GM18519 (cell line): ENCODE results near the gene PFDN4.

Experiments
- ATAC-seq: cut with Tn5 transposase; IDR thresholded peaks from one replicate; pipeline ENCODE4 v1.9.1; 2021; ENCODE audit warnings: mild to moderate bottlenecking, moderate library complexity; ENCODE audit not compliant: unreplicated experiment, low FRiP score

Gene PFDN4, protein sequence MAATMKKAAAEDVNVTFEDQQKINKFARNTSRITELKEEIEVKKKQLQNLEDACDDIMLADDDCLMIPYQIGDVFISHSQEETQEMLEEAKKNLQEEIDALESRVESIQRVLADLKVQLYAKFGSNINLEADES

DNA sequence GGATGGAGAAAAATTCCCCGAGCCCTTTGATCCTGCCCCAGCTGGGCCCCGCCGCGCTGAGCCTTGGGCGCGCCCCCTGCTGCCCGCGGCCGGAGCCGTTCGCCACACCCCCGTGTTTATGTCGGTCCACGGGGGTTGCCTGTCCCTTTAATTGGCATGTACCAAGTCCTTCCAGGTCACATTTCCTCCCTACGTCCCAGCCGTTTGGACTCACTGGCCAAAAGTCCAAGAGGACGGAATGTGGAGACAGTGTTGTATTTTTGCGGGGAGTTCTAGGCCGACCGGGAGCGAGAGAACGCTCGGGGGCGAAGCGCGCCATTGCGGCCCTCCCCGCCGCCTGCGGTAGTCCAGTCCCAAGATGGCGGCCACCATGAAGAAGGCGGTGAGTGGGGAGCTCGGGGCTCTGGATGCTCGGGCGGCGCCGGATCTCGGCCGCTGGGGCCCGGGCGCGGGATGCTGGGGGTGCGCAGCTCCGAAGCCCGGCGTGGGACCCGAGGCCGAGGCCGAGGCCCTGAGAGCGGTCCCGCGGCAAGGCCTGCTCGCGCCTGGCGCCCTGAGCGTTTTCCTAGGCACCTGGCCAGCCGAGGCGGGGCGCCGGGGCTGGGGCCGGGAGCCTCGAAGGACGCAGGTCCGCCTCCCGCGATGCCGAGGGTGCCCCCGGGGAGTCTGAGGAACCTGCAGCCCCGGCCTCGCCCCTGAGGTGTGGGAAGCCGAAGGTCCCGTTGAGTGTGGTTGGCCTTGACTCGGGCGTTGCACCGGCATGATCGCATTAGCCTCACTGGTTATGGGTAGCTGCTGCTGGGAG is at the start of gene PFDN4:
Gene PFDN4 (plus strand): TSS at position 345 of the 805 bp plus-strand sequence. CDS start 14 bp downstream, at position 359.
- ATAC-seq = peak; percentile 86

- ATAC-seq = no peak
These were observed 49.7 kb upstream of the PFDN4 start for GRCh38 chr20:54158226-54158625.

DNA sequence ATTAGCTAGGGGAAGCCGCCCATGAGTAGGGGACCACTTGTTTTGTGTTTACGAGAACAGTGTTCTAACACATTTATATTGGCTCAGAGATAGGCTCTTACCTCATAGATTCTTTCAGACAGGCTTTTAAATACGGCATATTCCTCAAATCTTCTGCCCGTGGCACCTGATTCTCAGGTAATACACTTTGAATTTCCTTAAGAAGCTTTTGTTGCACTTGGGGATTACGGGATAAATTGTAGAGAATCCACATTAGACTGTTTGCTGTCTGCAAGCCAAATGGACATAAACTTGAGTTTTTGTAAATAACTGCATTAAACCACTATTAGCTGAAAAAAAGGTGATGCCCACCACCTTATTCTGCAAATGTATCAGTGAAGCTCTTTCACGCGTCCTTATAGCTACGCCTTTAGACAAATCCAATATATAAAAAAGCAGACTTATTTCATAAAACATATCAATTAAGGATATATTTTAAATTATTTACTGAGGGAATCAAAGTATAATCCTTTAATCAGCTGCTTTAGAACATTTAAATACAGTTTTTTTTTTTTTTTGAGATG is 49.0 kb upstream of the PFDN4 start:
- ATAC-seq = no peak

DNA sequence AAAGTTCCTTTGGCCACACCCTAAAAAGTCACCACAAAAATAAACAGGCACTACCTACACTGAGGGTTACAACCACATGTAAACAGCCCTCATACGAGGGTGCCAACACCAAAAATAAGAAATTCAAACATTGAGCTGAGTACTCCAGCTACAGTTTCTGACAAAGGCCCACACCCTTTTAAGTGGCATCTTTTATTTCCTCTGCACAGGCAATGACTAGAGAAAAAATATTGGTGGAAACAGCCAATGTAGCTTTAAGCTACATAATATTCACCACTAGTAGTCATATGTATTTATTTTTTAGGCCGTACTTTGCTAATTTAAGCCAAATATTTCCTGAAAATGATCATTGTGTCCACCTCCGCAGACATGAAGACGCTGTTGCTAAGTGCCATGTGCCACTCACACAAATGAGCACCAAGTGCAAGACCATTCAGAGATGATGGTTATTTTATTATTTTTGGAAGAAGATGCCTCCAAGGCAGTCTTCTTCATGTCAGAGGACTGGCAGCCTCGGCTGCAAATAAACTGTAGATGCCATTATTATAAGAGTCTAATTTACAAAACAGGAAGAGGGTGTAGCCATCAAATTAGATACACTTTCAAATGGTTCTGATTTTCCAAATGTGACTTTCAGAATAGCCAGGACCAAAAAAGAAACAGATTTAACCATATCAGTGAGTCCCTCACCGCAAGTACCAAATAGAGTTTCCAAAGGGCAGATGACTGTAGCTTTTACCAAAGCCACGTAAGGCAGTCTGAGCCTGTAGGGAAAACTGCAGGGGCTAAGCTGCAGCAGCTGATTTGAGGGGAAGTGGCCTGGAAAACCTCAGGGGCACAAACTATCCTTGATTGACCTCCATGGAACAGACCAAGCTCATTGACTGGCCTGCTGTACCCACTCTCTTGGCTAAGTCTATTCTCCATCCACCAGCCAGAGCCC is 47.6 kb upstream of the PFDN4 start:
- no peak for ATAC-seq

DNA sequence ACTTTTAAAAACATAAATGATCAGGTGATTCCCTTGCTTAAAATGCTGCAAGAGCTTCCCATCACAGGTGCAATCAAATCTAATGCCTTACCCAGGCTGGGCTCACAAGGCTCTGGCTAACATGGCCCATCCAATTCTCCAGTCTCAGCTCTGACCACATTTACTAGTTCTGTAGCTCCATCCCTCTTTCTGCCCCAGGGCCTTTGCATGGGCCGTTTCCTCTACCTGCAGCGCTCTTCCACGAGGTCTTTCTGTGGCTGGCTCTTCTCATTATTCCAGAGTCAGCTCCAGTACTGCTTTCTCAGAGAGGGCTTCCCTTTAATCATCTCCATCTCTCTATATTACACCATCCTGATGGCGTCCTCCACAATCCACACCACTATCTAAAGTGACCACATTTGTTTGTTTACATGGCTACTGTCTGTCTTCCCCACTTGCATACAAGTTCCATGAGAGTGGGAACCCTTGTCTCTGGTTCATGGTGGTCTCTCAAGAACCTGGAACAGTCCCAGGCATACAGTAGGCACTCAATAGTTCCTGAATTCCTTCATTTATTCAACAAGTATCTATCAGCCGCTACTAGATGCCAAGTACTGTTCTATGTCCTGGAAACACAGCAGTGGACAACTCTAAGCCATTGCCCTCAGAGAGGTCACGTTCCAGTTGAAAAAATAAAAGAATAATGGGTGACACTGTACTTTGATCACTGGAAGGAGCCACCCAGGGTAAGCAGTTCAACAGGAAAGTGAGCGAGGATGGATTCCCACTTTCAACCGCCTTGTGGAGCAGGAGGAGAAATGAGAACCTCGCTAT is 46.7 kb upstream of the PFDN4 start:
- no peak for ATAC-seq

DNA sequence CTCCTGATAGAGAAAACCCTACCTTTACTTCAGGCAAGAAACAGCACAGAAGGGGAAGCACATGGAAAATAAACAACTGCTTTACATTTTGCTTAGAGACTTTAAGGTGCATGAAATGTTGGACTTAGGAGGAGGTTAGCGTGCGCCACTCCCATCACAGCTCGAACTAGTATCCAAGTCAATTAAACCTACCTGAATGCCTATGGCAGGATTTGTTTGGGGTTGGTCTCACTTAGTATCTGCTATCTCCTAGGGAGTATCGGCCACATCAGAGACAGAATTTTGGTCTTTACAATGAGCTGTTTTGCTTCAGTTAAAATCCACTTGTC is 46.1 kb upstream of the PFDN4 start:
- no peak for ATAC-seq

DNA sequence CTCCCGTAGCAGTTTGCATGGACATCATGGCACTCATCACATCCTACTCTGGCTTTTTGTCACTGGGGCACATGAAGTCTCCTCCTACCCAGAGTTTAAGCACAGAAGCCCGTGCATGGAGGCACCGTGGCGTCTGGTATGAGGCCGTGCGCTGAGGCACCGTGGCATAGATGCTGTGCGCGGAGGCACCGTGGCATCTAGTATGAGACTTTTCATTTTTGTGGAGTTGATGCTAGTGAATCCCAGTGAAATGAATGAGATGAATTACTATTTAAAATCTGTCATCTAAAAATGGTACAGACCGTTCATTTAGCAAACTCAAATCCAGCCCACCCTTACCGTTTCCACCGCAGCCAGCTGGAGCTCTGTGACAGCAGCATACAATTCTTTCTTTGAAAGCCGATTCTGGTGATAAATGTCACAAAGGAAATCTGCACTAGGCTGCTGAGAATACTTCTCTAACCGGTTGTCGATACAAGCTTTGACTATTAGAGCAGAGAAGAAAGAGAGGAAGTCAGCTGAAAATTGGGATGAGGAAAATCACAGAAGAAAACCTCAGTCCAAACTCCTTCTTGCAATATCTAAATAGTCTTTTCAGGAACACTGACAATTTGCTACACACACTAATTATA is 45.4 kb upstream of the PFDN4 start:
- no peak for ATAC-seq

DNA sequence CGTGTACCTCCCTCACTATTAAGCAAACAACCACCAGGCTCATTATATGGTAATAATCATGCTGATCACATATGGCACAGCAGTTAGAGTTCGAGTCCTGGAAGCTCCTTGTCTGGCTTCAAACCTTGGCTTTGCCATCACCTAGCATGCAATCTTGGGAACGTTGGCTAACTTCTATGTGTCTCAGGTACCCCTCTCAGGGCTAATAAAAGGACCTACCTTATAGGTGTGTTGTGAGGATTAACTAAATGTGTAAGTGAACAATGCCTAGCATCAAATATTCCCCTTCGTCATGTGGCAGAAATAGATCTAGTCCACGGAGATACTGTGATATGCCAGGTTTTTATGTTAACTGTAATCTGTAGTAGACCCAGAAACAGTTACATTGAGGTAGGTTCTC is 44.5 kb upstream of the PFDN4 start:
- no peak for ATAC-seq

DNA sequence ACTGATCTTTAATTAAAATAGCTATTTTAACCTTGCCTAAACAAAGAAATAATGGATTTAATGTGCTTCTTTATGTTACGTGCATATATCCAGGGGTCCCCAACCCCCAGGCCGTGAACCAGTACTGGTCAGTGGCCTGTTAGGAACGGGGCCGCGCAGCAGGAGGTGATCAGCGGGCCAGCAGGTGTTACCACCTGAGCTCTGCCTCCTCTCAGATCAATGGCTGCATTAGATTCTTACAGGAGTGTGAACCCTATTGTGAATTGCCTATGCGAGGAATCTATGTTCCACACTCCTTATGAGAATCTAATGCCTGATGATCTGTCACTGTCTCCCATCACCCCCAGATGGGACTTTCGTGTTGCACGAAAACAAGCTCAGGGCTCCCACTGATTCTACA is 42.9 kb upstream of the PFDN4 start:
- no peak for ATAC-seq

DNA sequence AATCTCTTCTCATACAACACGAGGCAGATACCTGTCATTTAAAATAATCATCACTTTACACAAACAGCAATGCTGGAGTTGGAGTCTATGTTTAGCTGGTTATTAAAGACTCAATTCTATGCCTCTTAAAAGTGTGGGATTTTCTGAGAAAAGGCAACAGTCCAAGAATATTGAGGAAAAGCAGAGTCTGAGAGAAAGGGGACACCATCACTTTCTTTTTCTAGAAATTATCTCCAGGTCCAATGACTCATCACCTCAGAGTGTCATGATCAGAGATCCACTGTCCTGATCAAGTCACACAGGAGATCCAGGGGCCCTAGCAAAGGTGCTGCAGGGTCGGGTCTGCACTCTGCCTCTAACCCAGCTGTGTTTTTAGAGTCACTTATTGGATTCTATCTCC is 42.1 kb upstream of the PFDN4 start:
- no peak for ATAC-seq

DNA sequence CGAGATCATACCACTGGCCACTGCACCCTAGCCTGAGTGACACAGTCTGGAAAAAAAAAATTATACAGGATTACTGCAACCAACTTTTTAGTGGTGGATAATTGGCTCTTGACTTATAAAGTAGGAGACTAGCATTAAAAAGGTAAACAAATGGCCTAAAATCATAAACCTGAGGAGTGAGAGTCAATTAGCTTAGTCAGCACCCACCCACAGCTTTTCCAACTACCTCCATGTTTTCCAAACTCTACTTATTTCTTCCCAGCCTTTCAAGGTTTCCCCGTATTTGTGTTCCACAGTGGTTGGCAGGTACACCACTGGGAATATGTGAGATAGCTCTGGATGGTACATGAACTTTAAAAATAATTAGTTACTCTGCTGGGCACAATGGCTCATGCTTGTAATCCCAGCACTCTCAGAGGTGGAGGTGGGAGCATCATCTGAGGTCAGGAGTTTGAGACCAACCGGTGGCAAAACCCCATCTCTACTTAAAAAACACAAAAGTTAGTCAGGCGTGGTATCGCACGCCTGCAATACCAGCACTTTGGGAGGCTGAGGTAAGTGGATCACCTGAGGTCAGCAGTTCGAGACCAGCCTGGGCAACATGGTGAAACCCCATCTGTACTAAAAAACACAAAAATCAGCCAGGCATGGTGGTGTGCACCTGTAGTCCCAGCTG is 40.8 kb upstream of the PFDN4 start:
- ATAC-seq = no peak

DNA sequence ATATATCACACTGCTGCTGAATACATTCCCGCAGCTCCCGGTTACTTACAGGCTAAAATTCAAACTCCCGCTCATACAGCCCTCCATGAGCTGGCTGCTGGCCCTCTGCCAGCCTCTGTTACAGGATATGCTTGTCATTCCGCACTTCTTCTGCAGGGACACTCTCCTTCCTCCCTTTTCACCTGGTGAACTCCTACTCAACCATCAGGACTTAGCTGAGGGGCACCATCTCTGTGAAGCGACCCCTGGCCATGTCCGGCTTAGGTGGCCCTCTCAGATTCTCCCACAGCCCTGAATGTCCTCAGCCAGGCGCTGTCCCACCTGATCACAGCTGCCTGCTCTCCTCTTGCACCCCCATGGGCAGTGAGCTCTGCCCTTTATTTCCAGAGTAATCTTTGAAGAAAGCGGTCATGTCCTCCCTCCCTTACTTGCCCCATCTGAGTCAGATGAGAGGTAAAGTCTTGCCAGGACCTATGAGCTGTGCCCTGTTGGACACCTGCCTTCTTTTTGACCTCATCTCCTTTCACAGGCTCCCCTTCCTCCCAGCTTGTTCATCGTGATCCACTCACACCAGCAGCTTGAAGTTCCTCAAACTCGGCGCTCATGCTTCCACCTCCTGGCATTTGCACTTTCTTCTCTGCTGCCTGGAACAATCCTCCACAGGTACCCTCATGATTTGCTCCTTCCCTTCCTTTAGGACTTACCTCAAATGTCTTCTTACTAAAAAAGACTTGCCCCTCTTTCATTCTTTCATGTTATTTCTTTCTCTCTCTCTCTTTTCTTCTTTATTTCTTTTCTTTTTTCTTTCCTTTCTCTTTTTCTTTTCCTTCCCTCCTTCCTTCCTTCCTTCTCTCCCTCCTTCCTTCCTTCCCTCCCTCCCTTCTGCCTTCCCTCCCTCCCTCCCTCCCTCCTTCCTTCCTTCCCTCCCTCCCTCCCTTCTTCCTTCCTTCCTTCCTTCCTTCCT is 39.7 kb upstream of the PFDN4 start:
- ATAC-seq = no peak

DNA sequence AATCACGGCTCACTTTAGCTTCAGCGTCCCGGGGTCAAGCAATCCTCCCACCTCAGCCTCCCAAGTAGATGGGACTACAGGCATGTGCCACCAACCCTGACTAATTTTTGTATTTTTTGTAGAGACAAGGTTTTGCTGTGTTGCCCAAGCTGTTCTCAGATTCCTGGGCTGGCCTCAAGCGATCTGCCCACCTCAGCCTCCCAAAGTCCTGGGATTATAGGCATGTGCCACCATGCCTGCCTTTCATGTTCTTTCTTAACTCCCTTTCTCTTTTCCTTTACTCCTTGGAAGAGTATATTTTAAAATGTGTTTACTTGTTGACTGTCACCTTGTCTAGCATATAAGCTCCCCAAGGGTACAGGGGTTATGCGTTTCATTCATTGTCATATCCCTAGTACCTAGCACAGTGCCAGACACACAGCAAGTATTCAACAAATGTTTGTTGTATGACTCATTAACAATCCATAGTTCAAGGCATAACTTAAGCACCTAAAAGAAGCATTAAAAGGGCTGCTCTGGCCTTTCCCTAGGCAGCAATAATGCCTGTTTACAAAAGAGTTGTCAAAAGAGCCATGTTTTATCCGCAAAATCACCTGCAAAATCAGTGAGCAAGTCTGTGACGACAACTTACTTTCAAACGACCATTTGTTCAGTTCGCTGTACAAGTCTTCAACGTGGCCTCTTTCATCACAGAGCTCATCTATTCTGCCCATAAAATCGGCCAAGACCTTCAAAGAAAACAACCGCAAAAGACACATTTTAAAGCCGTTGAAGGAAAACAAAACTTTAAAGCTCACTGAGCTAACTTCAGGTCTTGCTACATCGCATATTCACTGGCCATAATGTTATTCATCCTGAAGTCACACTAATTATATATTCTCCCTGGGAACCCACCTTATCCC is 38.7 kb upstream of the PFDN4 start:
- no peak for ATAC-seq

GRCh38 chr20:54170026-54170471 is 37.8 kb upstream of the PFDN4 start:
- no peak for ATAC-seq

DNA sequence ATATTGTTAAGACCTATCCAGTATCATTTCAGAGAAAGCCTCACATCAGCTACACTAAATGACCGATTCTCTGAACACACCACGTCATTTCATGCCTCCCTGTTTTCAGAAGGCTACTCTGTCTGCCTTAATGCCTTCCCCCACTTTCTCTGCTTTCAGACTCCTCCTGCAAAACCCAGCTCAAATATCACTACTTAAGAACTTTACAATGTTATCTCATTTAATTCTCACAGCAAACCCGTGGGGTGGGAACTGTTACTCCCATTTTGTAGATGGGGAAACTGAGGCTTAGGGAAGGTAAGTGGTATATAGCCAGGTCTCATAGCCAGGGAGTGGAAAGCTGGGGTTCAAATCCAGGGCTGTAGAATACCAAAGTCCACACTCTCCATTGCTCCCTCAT is 36.9 kb upstream of the PFDN4 start:
- ATAC-seq = no peak

DNA sequence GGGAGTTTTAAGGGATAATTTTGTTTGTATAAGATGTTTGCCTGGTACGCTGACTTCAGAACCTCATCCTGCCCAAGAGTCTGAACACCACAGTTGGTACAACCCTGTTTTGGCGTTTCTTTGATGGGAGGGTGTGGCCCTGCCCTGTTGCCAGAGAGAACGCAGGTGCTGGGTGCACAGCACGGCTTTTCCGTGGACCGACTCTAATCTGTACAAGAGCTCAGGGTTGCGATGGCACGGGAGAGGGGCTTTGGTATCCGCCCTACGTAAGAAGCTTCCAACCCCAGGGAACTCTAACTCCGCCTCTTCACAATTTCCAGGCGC is 35.4 kb upstream of the PFDN4 start:
- ATAC-seq = no peak
